ENCODE data around the gene KCNRG.

KCNRG gene

GRCh38 chr13:50015258-50015657 lies at the start of gene KCNRG:
TSS of gene KCNRG (plus strand) at chr13:50015444. CDS start at chr13:50015494, 50 bp downstream.
- H3K9me2 ChIP-seq (replicated peaks; ENCODE audit: control insufficient read depth, low read length): no peaks in the 10 kb centered on the region
- H3K4me3 ChIP-seq (ENCODE audit: low read length): no peak within 1 kb of the TSS
- TF ChIP-seq CTCF (IDR thresholded peaks at IDR 0.05; ENCODE audit: low read depth, low read length, poor library complexity, severe bottlenecking) (no peak), EZH2phosphoT487 (IDR thresholded peaks at IDR 0.05; ENCODE audit: borderline replicate concordance, low read length) (no peak)
- no peaks in the 10 kb centered on the region for H3K9me3 ChIP-seq (ENCODE audit: control insufficient read depth, insufficient read depth, low read length)
- H3K27ac ChIP-seq (ENCODE audit: low read depth, low read length): no peak within 1 kb of the TSS
- H3K36me3 ChIP-seq (ENCODE audit: control insufficient read depth, low read length): peaks cover 77% of the 10 kb centered on the region
- no peaks in the 10 kb centered on the region for H4K20me1 ChIP-seq (ENCODE audit: control insufficient read depth, insufficient read depth, low read depth, low read length)
- no peaks in the 10 kb centered on the region for H3K4me1 ChIP-seq (ENCODE audit: control insufficient read depth, low read length)
- no peaks in the 10 kb centered on the region for H3K27me3 ChIP-seq (ENCODE audit: control insufficient read depth, low read length)
- H3K79me2 ChIP-seq (ENCODE audit: control insufficient read depth, low read length): peaks cover 51% of the 10 kb centered on the region
- H3F3A ChIP-seq (ENCODE audit: control insufficient read depth, insufficient read depth): peaks cover 49% of the 10 kb centered on the region
- H3K4me2 ChIP-seq (ENCODE audit: low read length): no peak within 1 kb of the TSS

- Histone ChIP-seq H3K27ac (ENCODE audit: low read depth, low read length) (no peak overlapping the region), H4K20me1 (ENCODE audit: control insufficient read depth, insufficient read depth, low read depth, low read length) (no peaks in the 10 kb centered on the region), H3K36me3 (ENCODE audit: control insufficient read depth, low read length) (no peaks in the 10 kb centered on the region), H3K4me2 (ENCODE audit: low read length) (no peak overlapping the region), H3K9me3 (ENCODE audit: control insufficient read depth, insufficient read depth, low read length) (peaks cover 9% of the 10 kb centered on the region; the same call in 1 of the 2 replicates), H3K4me1 (ENCODE audit: control insufficient read depth, low read length) (no peaks in the 10 kb centered on the region), H3K79me2 (ENCODE audit: control insufficient read depth, low read length) (no peaks in the 10 kb centered on the region), H3F3A (ENCODE audit: control insufficient read depth, insufficient read depth) (no peaks in the 10 kb centered on the region), H3K9me2 (replicated peaks; ENCODE audit: control insufficient read depth, low read length) (no peaks in the 10 kb centered on the region), H3K4me3 (ENCODE audit: low read length) (no peak overlapping the region), H3K27me3 (ENCODE audit: control insufficient read depth, low read length) (no peaks in the 10 kb centered on the region)
- TF ChIP-seq EZH2phosphoT487 (IDR thresholded peaks at IDR 0.05; ENCODE audit: borderline replicate concordance, low read length) (no peak), CTCF (IDR thresholded peaks at IDR 0.05; ENCODE audit: low read depth, low read length, poor library complexity, severe bottlenecking) (no peak)
Observed at GRCh38 chr13:49967456-49967855, 47.8 kb upstream of the KCNRG start.

- H4K20me1 ChIP-seq (ENCODE audit: control insufficient read depth, insufficient read depth, low read depth, low read length): no peaks in the 10 kb centered on the region
- no peaks in the 10 kb centered on the region for H3K9me2 ChIP-seq (replicated peaks; ENCODE audit: control insufficient read depth, low read length)
- H3K36me3 ChIP-seq (ENCODE audit: control insufficient read depth, low read length): no peaks in the 10 kb centered on the region
- H3K79me2 ChIP-seq (ENCODE audit: control insufficient read depth, low read length): no peaks in the 10 kb centered on the region
- no peak overlapping the region for H3K4me2 ChIP-seq (ENCODE audit: low read length)
- no peak overlapping the region for H3K4me3 ChIP-seq (ENCODE audit: low read length)
- no peaks in the 10 kb centered on the region for H3F3A ChIP-seq (ENCODE audit: control insufficient read depth, insufficient read depth)
- H3K27ac ChIP-seq (ENCODE audit: low read depth, low read length): no peak overlapping the region
- H3K27me3 ChIP-seq (ENCODE audit: control insufficient read depth, low read length): no peaks in the 10 kb centered on the region
- H3K4me1 ChIP-seq (ENCODE audit: control insufficient read depth, low read length): peaks cover 8% of the 10 kb centered on the region
- TF ChIP-seq EZH2phosphoT487 (IDR thresholded peaks at IDR 0.05; ENCODE audit: borderline replicate concordance, low read length): no peak
- TF ChIP-seq CTCF (IDR thresholded peaks at IDR 0.05; ENCODE audit: low read depth, low read length, poor library complexity, severe bottlenecking): no peak
- H3K9me3 ChIP-seq (ENCODE audit: control insufficient read depth, insufficient read depth, low read length): no peaks in the 10 kb centered on the region
Observed at GRCh38 chr13:49972709-49973108, 42.5 kb upstream of the KCNRG start.
